Measurements from ENCODE around the gene SERINC2. TPM values are rescaled to one million over a fixed set of nuclear protein-coding genes. Genes with fewer than 3 reads are reported as not detected.

The SERINC2 gene
- total and polyA plus RNA-seq, 10 donors = 1.3 to 8.7 (median 2.6) TPM

- no peak overlapping the region for H3K4me3 ChIP-seq
- TF ChIP-seq POLR2AphosphoS5 (IDR thresholded peaks at IDR 0.05) (no peak), POLR2A (IDR thresholded peaks at IDR 0.05) (no peak)
- TF ChIP-seq, protein P1, sequence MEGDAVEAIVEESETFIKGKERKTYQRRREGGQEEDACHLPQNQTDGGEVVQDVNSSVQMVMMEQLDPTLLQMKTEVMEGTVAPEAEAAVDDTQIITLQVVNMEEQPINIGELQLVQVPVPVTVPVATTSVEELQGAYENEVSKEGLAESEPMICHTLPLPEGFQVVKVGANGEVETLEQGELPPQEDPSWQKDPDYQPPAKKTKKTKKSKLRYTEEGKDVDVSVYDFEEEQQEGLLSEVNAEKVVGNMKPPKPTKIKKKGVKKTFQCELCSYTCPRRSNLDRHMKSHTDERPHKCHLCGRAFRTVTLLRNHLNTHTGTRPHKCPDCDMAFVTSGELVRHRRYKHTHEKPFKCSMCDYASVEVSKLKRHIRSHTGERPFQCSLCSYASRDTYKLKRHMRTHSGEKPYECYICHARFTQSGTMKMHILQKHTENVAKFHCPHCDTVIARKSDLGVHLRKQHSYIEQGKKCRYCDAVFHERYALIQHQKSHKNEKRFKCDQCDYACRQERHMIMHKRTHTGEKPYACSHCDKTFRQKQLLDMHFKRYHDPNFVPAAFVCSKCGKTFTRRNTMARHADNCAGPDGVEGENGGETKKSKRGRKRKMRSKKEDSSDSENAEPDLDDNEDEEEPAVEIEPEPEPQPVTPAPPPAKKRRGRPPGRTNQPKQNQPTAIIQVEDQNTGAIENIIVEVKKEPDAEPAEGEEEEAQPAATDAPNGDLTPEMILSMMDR (IDR thresholded peaks at IDR 0.05 in 8 of 11, conservative IDR thresholded peaks at IDR 0.05 in 3 of 11) = no peak
- no peak for DNase-seq
- H3K36me3 ChIP-seq = no peaks in the 10 kb centered on the region
- intact Hi-C loops (cut with DNase I; ENCODE audit: low total_unique reads) = loop anchor here (10.0 kb wide), 1 partner anchor 147 kb away; no protein-coding TSS in a partner anchor
- WGBS, 5 donors = 47 to 68% (median 61%) methylated on average over 3 to 4 of the region's 4 CpGs
- H3K27ac ChIP-seq = no peak overlapping the region
- peaks cover 0 to 31% (median 11%) of the 10 kb centered on the region in 6 donors for H3K4me1 ChIP-seq
- H3K27me3 ChIP-seq (replicated peaks in 1 of 7) = no peaks in the 10 kb centered on the region
- no peaks in the 10 kb centered on the region for H3K9me3 ChIP-seq
Observed at GRCh38 chr1:31397360-31398095, 15.5 kb upstream of the SERINC2 start.

GRCh38 chr1:31398246-31398645 lies 14.8 kb upstream of the SERINC2 start:
- Histone ChIP-seq H3K4me3 (no peak overlapping the region), H3K27ac (no peak overlapping the region), H3K27me3 (replicated peaks in 1 of 7) (no peaks in the 10 kb centered on the region), H3K4me1 (peaks cover 0 to 31% (median 11%) of the 10 kb centered on the region in 6 donors), H3K36me3 (no peaks in the 10 kb centered on the region), H3K9me3 (no peaks in the 10 kb centered on the region)
- DNase-seq = no peak
- TF ChIP-seq, protein P1 (IDR thresholded peaks at IDR 0.05 in 8 of 11, conservative IDR thresholded peaks at IDR 0.05 in 3 of 11) = no peak
- intact Hi-C loops (cut with DNase I; ENCODE audit: low total_unique reads) = loop anchor here (10.0 kb wide), 1 partner anchor 147 kb away; no protein-coding TSS in a partner anchor
- WGBS, 5 donors = 81 to 94% (median 88%) methylated on average over 2 of the region's 2 CpGs

GRCh38 chr1:31399976-31400375 lies 13.0 kb upstream of the SERINC2 start:
- Histone ChIP-seq H3K9me3 (no peaks in the 10 kb centered on the region), H3K4me1 (peaks cover 0 to 19% (median 2%) of the 10 kb centered on the region in 6 donors), H3K27ac (no peak overlapping the region), H3K4me3 (no peak overlapping the region), H3K27me3 (replicated peaks in 1 of 7) (no peaks in the 10 kb centered on the region), H3K36me3 (no peaks in the 10 kb centered on the region)
- 43 to 59% (median 47%) methylated on average over 3 of the region's 3 CpGs for WGBS, 5 donors
- DNase-seq = no peak
- intact Hi-C loops (cut with DNase I; ENCODE audit: low total_unique reads) = loop anchor here (10.0 kb wide), 1 partner anchor 145 kb away; no protein-coding TSS in a partner anchor
- TF ChIP-seq, protein P1 (IDR thresholded peaks at IDR 0.05 in 8 of 11, conservative IDR thresholded peaks at IDR 0.05 in 3 of 11) = no peak
- no peak for TF ChIP-seq POLR2AphosphoS5 (IDR thresholded peaks at IDR 0.05)
- TF ChIP-seq POLR2A (IDR thresholded peaks at IDR 0.05) = no peak

DNA sequence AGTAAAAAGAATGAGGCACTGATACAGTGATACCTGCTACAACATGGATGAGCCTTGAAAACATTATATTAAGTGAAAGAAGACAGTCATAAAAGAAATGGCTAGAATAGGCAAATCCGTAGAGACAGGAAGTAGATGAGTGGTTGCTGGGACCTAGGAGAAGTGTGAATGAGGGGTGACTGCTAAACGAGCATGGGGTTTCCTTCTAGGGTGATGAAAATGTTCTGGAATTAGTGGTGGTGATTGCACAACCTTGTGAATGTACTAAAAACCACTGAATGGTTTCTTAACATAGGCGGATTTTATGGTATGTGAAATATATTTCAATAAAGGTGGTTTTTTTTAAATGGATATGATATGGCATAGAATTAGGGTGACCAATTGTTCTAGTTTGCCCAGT lies 12.6 kb upstream of the SERINC2 start:
- Histone ChIP-seq H3K27ac (no peak overlapping the region), H3K9me3 (no peaks in the 10 kb centered on the region), H3K27me3 (replicated peaks in 1 of 7) (no peaks in the 10 kb centered on the region), H3K4me3 (no peak overlapping the region), H3K4me1 (peaks cover 0 to 15% (median 0%) of the 10 kb centered on the region in 6 donors), H3K36me3 (no peaks in the 10 kb centered on the region)
- no peak for DNase-seq
- TF ChIP-seq POLR2AphosphoS5 (IDR thresholded peaks at IDR 0.05) (no peak), POLR2A (IDR thresholded peaks at IDR 0.05) (no peak)
- TF ChIP-seq, protein P1 (IDR thresholded peaks at IDR 0.05 in 8 of 11, conservative IDR thresholded peaks at IDR 0.05 in 3 of 11) = no peak
- intact Hi-C loops (cut with DNase I; ENCODE audit: low total_unique reads) = no loop called here
- WGBS, 5 donors = 18 to 43% (median 27%) methylated on average over 3 of the region's 3 CpGs

Measured in spleen (tissue), 11 donors.